Gastrocnemius medialis (tissue), 4 donors: Measurements from ENCODE around the gene KLHL13.

Experiments used
- CTCF ChIP-seq, 5 experiments: fragments of 450-650 bp in 3 of 5; fragments of 200-600 bp in 2 of 5; sonication (generic) in 2 of 5; IDR thresholded peaks in 4 of 5; conservative IDR thresholded peaks in 1 of 5; 1 replicate in 4 of 5; 2 replicates in 1 of 5; pipeline ENCODE4 v1.5.1; 2016 to 2019; ENCODE audit warnings: antibody characterized with exemption in 5 of 5, mild to moderate bottlenecking in 3 of 5, moderate library complexity in 3 of 5
- POLR2A ChIP-seq, 2 donors: fragments of 450-650 bp; IDR thresholded peaks; one replicate each; pipeline ENCODE4 v1.6.1; 2017; ENCODE audit warnings: antibody characterized with exemption in 2 of 2, mild to moderate bottlenecking in 2 of 2, moderate library complexity in 2 of 2

GRCh38 chrX:118026631-118027030 lies 90.0 kb downstream of the KLHL13 start:
- no peak for TF ChIP-seq CTCF (IDR thresholded peaks at IDR 0.05 in 4 of 5, conservative IDR thresholded peaks at IDR 0.05 in 1 of 5)
- TF ChIP-seq POLR2A (IDR thresholded peaks at IDR 0.05) = no peak
